ENCODE measurements around the gene KIR2DL1.

DNA sequence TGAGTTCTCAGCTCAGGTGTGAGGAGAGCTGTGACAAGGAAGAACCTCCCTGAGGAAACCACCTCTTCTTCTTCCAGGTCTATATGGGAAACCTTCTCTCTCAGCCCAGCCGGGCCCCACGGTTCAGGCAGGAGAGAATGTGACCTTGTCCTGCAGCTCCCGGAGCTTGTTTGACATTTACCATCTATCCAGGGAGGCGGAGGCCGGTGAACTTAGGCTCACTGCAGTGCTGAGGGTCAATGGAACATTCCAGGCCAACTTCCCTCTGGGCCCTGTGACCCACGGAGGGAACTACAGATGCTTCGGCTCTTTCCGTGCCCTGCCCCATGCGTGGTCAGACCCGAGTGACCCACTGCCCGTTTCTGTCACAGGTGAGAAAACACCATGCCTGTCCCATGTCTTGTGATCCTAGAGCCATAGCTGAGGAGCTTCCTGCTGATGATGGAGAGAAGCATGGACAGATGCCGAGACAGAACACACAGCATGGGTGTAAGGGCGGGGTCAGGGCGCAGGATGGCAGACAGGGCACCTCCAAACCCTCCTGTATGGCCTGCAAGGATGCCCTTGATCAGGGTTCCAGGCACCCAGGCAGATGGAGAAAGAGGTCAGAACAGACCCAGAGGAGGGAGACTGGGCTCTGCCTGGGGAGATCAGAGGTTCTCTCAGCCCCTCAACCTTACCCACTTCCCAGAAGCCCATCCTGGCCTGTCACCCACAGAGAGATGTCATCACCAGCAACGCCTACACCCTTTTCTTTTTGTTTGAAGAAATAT is 40.0 kb upstream of the KIR2DL1 start:
- TF ChIP-seq, protein P1, sequence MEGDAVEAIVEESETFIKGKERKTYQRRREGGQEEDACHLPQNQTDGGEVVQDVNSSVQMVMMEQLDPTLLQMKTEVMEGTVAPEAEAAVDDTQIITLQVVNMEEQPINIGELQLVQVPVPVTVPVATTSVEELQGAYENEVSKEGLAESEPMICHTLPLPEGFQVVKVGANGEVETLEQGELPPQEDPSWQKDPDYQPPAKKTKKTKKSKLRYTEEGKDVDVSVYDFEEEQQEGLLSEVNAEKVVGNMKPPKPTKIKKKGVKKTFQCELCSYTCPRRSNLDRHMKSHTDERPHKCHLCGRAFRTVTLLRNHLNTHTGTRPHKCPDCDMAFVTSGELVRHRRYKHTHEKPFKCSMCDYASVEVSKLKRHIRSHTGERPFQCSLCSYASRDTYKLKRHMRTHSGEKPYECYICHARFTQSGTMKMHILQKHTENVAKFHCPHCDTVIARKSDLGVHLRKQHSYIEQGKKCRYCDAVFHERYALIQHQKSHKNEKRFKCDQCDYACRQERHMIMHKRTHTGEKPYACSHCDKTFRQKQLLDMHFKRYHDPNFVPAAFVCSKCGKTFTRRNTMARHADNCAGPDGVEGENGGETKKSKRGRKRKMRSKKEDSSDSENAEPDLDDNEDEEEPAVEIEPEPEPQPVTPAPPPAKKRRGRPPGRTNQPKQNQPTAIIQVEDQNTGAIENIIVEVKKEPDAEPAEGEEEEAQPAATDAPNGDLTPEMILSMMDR (IDR thresholded peaks at IDR 0.05): no peak
- TF ChIP-seq POLR2AphosphoS5 (IDR thresholded peaks at IDR 0.05): no peak
